ENCODE data around the gene ETV4. TPM values are rescaled to one million over a fixed set of nuclear protein-coding genes. Genes with fewer than 3 reads are reported as not detected.

Gene ETV4
- total and polyA plus RNA-seq, 2 of the 13 experiments (the other 11 are each of a cell fraction or from before 2014, with no cell fraction given): 128 to 330 TPM

GRCh38 chr17:43576563-43577229, 30.6 kb upstream of the ETV4 start (continued):
- TF ChIP-seq CERS6 (CRISPR knock-in tag; IDR thresholded peaks at IDR 0.05): no peak
- TF ChIP-seq ZNF841 (CRISPR knock-in tag; IDR thresholded peaks at IDR 0.05; ENCODE audit: borderline replicate concordance): no peak
- peak; percentile 60; the same call in 1 of the 2 replicates for TF ChIP-seq ETV5 (CRISPR knock-in tag; IDR thresholded peaks at IDR 0.05; ENCODE audit: borderline replicate concordance)
- TF ChIP-seq ZNF512 (CRISPR knock-in tag; IDR thresholded peaks at IDR 0.05): no peak
- TF ChIP-seq ZMYM3 (CRISPR knock-in tag; IDR thresholded peaks at IDR 0.05): peak; percentile 64
- TF ChIP-seq NKX3-1 (CRISPR knock-in tag; IDR thresholded peaks at IDR 0.05): no peak
- TF ChIP-seq ZBTB3 (CRISPR knock-in tag; IDR thresholded peaks at IDR 0.05; ENCODE audit: borderline replicate concordance, low read depth): no peak
- peak; percentile 87 for TF ChIP-seq SMAD3 (CRISPR knock-in tag; IDR thresholded peaks at IDR 0.05)
- peak; percentile 60; the same call in 1 of the 2 replicates for TF ChIP-seq NR2F2 (IDR thresholded peaks at IDR 0.05; ENCODE audit: borderline replicate concordance, low read depth)
- TF ChIP-seq BRD4 (CRISPR knock-in tag; IDR thresholded peaks at IDR 0.05): no peak
- peak; percentile 71 to 93; a peak in 3 of 4 replicates for TF ChIP-seq HMGXB4 (CRISPR knock-in tag; IDR thresholded peaks at IDR 0.05; ENCODE audit: borderline replicate concordance in 1 of 2, low read depth in 1 of 2)
- TF ChIP-seq, protein P1, sequence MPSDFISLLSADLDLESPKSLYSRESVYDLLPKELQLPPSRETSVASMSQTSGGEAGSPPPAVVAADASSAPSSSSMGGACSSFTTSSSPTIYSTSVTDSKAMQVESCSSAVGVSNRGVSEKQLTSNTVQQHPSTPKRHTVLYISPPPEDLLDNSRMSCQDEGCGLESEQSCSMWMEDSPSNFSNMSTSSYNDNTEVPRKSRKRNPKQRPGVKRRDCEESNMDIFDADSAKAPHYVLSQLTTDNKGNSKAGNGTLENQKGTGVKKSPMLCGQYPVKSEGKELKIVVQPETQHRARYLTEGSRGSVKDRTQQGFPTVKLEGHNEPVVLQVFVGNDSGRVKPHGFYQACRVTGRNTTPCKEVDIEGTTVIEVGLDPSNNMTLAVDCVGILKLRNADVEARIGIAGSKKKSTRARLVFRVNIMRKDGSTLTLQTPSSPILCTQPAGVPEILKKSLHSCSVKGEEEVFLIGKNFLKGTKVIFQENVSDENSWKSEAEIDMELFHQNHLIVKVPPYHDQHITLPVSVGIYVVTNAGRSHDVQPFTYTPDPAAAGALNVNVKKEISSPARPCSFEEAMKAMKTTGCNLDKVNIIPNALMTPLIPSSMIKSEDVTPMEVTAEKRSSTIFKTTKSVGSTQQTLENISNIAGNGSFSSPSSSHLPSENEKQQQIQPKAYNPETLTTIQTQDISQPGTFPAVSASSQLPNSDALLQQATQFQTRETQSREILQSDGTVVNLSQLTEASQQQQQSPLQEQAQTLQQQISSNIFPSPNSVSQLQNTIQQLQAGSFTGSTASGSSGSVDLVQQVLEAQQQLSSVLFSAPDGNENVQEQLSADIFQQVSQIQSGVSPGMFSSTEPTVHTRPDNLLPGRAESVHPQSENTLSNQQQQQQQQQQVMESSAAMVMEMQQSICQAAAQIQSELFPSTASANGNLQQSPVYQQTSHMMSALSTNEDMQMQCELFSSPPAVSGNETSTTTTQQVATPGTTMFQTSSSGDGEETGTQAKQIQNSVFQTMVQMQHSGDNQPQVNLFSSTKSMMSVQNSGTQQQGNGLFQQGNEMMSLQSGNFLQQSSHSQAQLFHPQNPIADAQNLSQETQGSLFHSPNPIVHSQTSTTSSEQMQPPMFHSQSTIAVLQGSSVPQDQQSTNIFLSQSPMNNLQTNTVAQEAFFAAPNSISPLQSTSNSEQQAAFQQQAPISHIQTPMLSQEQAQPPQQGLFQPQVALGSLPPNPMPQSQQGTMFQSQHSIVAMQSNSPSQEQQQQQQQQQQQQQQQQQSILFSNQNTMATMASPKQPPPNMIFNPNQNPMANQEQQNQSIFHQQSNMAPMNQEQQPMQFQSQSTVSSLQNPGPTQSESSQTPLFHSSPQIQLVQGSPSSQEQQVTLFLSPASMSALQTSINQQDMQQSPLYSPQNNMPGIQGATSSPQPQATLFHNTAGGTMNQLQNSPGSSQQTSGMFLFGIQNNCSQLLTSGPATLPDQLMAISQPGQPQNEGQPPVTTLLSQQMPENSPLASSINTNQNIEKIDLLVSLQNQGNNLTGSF (CRISPR knock-in tag; IDR thresholded peaks at IDR 0.05): no peak
- no peak for TF ChIP-seq SOX13 (IDR thresholded peaks at IDR 0.05)
- peak in 1 of 2 experiments; percentile 53; a peak in 1 of 4 replicates for TF ChIP-seq SOX13 (CRISPR knock-in tag; conservative IDR thresholded peaks at IDR 0.05 in 1 of 2, IDR thresholded peaks at IDR 0.05 in 1 of 2)
- peak; percentile 87 for TF ChIP-seq IRF2 (CRISPR knock-in tag; IDR thresholded peaks at IDR 0.05)
- TF ChIP-seq CCAR2 (optimal IDR thresholded peaks at IDR 0.05; ENCODE audit: low read depth, low read length): no peak
- TF ChIP-seq ZNF350 (CRISPR knock-in tag; IDR thresholded peaks at IDR 0.05; ENCODE audit: borderline replicate concordance, low read depth): peak; percentile 79; the same call in 1 of the 2 replicates
- no peak for TF ChIP-seq ZNF75D (CRISPR knock-in tag; IDR thresholded peaks at IDR 0.05; ENCODE audit: borderline replicate concordance)
- TF ChIP-seq KDM2A (CRISPR knock-in tag; IDR thresholded peaks at IDR 0.05; ENCODE audit: borderline replicate concordance, low read depth): peak; percentile 92
- no peak for TF ChIP-seq ADNP (CRISPR knock-in tag; IDR thresholded peaks at IDR 0.05)
